Measurements from ENCODE around the gene WNT9A.

Gene WNT9A

GRCh38 chr1:227870366-227870765 is 77.4 kb downstream of the WNT9A start:
- H3K4me3 ChIP-seq (ENCODE audit: low read length), result no peak overlapping the region

GRCh38 chr1:227869851-227870305 is 77.9 kb downstream of the WNT9A start:
- Histone ChIP-seq H3K36me3 (ENCODE audit: control insufficient read depth, low read length) (no peaks in the 10 kb centered on the region), H3K4me1 (ENCODE audit: control insufficient read depth, low read length) (no peaks in the 10 kb centered on the region), H3K9me2 (replicated peaks; ENCODE audit: control insufficient read depth, low read length) (no peaks in the 10 kb centered on the region), H3F3A (ENCODE audit: control insufficient read depth, insufficient read depth) (no peaks in the 10 kb centered on the region), H3K9me3 (ENCODE audit: control insufficient read depth, insufficient read depth, low read length) (no peaks in the 10 kb centered on the region), H3K27me3 (ENCODE audit: control insufficient read depth, low read length) (peaks cover 3% of the 10 kb centered on the region; the same call in 1 of the 2 replicates), H3K27ac (ENCODE audit: low read depth, low read length) (no peak overlapping the region), H3K4me3 (ENCODE audit: low read length) (no peak overlapping the region), H3K4me2 (ENCODE audit: low read length) (no peak overlapping the region), H4K20me1 (ENCODE audit: control insufficient read depth, insufficient read depth, low read depth, low read length) (no peaks in the 10 kb centered on the region), H3K79me2 (ENCODE audit: control insufficient read depth, low read length) (no peaks in the 10 kb centered on the region)
- no peak for TF ChIP-seq EZH2phosphoT487 (IDR thresholded peaks at IDR 0.05; ENCODE audit: borderline replicate concordance, low read length)
- TF ChIP-seq, protein P1, sequence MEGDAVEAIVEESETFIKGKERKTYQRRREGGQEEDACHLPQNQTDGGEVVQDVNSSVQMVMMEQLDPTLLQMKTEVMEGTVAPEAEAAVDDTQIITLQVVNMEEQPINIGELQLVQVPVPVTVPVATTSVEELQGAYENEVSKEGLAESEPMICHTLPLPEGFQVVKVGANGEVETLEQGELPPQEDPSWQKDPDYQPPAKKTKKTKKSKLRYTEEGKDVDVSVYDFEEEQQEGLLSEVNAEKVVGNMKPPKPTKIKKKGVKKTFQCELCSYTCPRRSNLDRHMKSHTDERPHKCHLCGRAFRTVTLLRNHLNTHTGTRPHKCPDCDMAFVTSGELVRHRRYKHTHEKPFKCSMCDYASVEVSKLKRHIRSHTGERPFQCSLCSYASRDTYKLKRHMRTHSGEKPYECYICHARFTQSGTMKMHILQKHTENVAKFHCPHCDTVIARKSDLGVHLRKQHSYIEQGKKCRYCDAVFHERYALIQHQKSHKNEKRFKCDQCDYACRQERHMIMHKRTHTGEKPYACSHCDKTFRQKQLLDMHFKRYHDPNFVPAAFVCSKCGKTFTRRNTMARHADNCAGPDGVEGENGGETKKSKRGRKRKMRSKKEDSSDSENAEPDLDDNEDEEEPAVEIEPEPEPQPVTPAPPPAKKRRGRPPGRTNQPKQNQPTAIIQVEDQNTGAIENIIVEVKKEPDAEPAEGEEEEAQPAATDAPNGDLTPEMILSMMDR (IDR thresholded peaks at IDR 0.05; ENCODE audit: low read depth, low read length, poor library complexity, severe bottlenecking), result no peak

More at GRCh38 chr1:227870366-227870765, 77.4 kb downstream of the WNT9A start:
- H3K9me3 ChIP-seq (ENCODE audit: control insufficient read depth, insufficient read depth, low read length), result no peaks in the 10 kb centered on the region
- peaks cover 3% of the 10 kb centered on the region; the same call in 1 of the 2 replicates for H3K27me3 ChIP-seq (ENCODE audit: control insufficient read depth, low read length)
- no peaks in the 10 kb centered on the region for H4K20me1 ChIP-seq (ENCODE audit: control insufficient read depth, insufficient read depth, low read depth, low read length)
- H3K27ac ChIP-seq (ENCODE audit: low read depth, low read length), result no peak overlapping the region
- no peaks in the 10 kb centered on the region for H3K79me2 ChIP-seq (ENCODE audit: control insufficient read depth, low read length)
- no peak for TF ChIP-seq EZH2phosphoT487 (IDR thresholded peaks at IDR 0.05; ENCODE audit: borderline replicate concordance, low read length)
- TF ChIP-seq, protein P1 (IDR thresholded peaks at IDR 0.05; ENCODE audit: low read depth, low read length, poor library complexity, severe bottlenecking), result no peak
- no peak overlapping the region for H3K4me2 ChIP-seq (ENCODE audit: low read length)
- no peaks in the 10 kb centered on the region for H3K4me1 ChIP-seq (ENCODE audit: control insufficient read depth, low read length)
- no peaks in the 10 kb centered on the region for H3F3A ChIP-seq (ENCODE audit: control insufficient read depth, insufficient read depth)
- no peaks in the 10 kb centered on the region for H3K9me2 ChIP-seq (replicated peaks; ENCODE audit: control insufficient read depth, low read length)
- no peaks in the 10 kb centered on the region for H3K36me3 ChIP-seq (ENCODE audit: control insufficient read depth, low read length)

DNA sequence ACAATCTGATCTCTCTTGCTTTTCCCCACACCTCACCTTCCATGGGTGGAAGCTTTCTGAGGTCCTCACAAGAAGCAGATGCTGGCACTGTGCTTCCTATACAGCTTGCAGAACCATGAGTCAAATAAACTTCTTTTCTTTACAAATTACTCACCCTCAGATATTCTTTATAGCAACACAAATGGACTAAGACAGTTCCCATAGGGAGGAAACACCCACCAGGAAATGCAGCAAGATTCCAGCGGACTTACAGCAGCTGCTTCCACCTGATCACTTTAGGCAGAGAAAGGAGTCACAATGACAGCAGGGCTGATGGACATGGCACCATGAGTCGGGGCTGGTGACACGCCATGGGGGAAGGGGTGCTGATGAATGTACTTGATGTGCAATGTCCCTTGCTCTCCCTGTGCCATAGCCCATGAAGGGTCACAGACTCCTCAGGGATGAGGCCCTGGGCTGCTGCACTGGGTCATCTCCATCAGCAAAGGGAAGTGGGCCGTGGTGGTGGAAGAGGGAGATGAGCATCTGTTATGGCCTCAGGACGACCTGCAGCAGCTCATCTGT is 78.4 kb downstream of the WNT9A start:
- Histone ChIP-seq H3K4me1 (ENCODE audit: control insufficient read depth, low read length) (no peaks in the 10 kb centered on the region), H3K9me3 (ENCODE audit: control insufficient read depth, insufficient read depth, low read length) (no peaks in the 10 kb centered on the region), H3F3A (ENCODE audit: control insufficient read depth, insufficient read depth) (no peaks in the 10 kb centered on the region), H3K79me2 (ENCODE audit: control insufficient read depth, low read length) (no peaks in the 10 kb centered on the region), H3K27ac (ENCODE audit: low read depth, low read length) (no peak overlapping the region), H4K20me1 (ENCODE audit: control insufficient read depth, insufficient read depth, low read depth, low read length) (no peaks in the 10 kb centered on the region), H3K4me2 (ENCODE audit: low read length) (no peak overlapping the region), H3K9me2 (replicated peaks; ENCODE audit: control insufficient read depth, low read length) (no peaks in the 10 kb centered on the region), H3K36me3 (ENCODE audit: control insufficient read depth, low read length) (no peaks in the 10 kb centered on the region), H3K27me3 (ENCODE audit: control insufficient read depth, low read length) (peaks cover 3% of the 10 kb centered on the region; the same call in 1 of the 2 replicates), H3K4me3 (ENCODE audit: low read length) (no peak overlapping the region)
- no peak for TF ChIP-seq EZH2phosphoT487 (IDR thresholded peaks at IDR 0.05; ENCODE audit: borderline replicate concordance, low read length)
- TF ChIP-seq, protein P1 (IDR thresholded peaks at IDR 0.05; ENCODE audit: low read depth, low read length, poor library complexity, severe bottlenecking), result no peak
